Kidney epithelial cell (primary cell): Measurements from ENCODE around the gene GALNT17. TPM values are rescaled to one million over a fixed set of nuclear protein-coding genes. Genes with fewer than 3 reads are reported as not detected.

Experiments
- DNase-seq: peaks from one replicate; pipeline ENCODE4 v3.0.0-alpha.2; 2010; ENCODE audit warnings: low read depth
- H3K27me3 ChIP-seq: 2 replicates; pipeline ENCODE4 v1.6.0; 2011; ENCODE audit warnings: low read length; ENCODE audit not compliant: control insufficient read depth, insufficient read depth
- H3K36me3 ChIP-seq: 2 replicates; pipeline ENCODE4 v1.5.1; 2011; ENCODE audit warnings: low read length; ENCODE audit not compliant: control insufficient read depth, insufficient read depth
- H3K4me3 ChIP-seq: 2 replicates; pipeline ENCODE4 v1.5.1; 2011; ENCODE audit warnings: low read depth, mild to moderate bottlenecking, control low read depth, low read length
- CTCF ChIP-seq: IDR thresholded peaks from 2 replicates; pipeline ENCODE4 v1.5.1; 2011; ENCODE audit warnings: mild to moderate bottlenecking, moderate library complexity, low read length, control low read depth, inconsistent platforms; ENCODE audit not compliant: insufficient read depth, poor library complexity, severe bottlenecking
- total RNA-seq: library from RNA; depleted of rRNA; stranded (reverse); fragments of >200 nt; gene quantifications from 2 replicates; pipeline ENCODE4 v1.2.3, GENCODE V29; 2015

The GALNT17 gene
- total RNA-seq, 1 donor from 2014 or later, result 3.3 TPM

GRCh38 chr7:71612911-71613310 lies 481.0 kb downstream of the GALNT17 start:
- no peak for DNase-seq
- no peaks in the 10 kb centered on the region for H3K27me3 ChIP-seq
- TF ChIP-seq CTCF, result no peak
- H3K4me3 ChIP-seq, result no peak overlapping the region
- no peaks in the 10 kb centered on the region for H3K36me3 ChIP-seq

- no peaks in the 10 kb centered on the region for H3K36me3 ChIP-seq
- H3K27me3 ChIP-seq, result no peaks in the 10 kb centered on the region
- DNase-seq, result no peak
- TF ChIP-seq CTCF, result no peak
- no peak overlapping the region for H3K4me3 ChIP-seq
These were observed 481.4 kb downstream of the GALNT17 start for GRCh38 chr7:71613313-71613712.

- DNase-seq, result no peak
- no peaks in the 10 kb centered on the region for H3K36me3 ChIP-seq
- no peak overlapping the region for H3K4me3 ChIP-seq
- no peaks in the 10 kb centered on the region for H3K27me3 ChIP-seq
- TF ChIP-seq CTCF, result no peak
These were observed 483.1 kb downstream of the GALNT17 start for GRCh38 chr7:71615017-71615416.

- no peak for TF ChIP-seq CTCF
- H3K4me3 ChIP-seq, result no peak overlapping the region
- no peaks in the 10 kb centered on the region for H3K36me3 ChIP-seq
- DNase-seq, result no peak
- no peaks in the 10 kb centered on the region for H3K27me3 ChIP-seq
These were observed 484.3 kb downstream of the GALNT17 start for GRCh38 chr7:71616217-71616616.

DNA sequence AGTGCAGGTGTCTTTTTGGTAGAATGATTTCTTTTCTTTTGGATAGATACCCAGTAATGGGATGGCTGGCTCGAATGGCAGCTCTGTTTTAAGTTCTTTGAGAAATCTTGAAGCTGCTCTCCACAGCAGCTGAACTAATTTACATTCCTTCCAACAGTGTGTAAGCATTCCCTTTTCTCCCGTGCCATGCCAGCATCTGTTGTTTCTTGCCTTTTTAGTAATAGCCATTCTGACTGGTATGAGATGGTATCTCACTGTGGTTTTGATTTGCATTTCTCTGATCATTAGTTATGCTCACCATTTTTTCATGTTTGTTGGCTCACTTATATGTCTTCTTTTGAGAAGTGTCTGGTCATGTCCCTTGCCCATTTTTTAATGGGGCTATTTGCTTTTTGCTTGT lies 486.3 kb downstream of the GALNT17 start:
- Histone ChIP-seq H3K4me3 (no peak overlapping the region), H3K27me3 (no peaks in the 10 kb centered on the region), H3K36me3 (no peaks in the 10 kb centered on the region)
- no peak for DNase-seq
- TF ChIP-seq CTCF, result no peak

- no peak for TF ChIP-seq CTCF
- no peak for DNase-seq
- Histone ChIP-seq H3K4me3 (no peak overlapping the region), H3K27me3 (no peaks in the 10 kb centered on the region), H3K36me3 (no peaks in the 10 kb centered on the region)
These were observed 493.6 kb downstream of the GALNT17 start for GRCh38 chr7:71625545-71625944.
